SIG-M5 (cell line): ENCODE data around the gene CEP131.

ENCODE experiments used
- DNase-seq: peaks from one replicate; lab custom pipeline; 2025; lab: John Stamatoyannopoulos, UW

CEP131 gene

GRCh38 chr17:81199482-81199830 lies 23.3 kb downstream of the CEP131 start:
- no peak for DNase-seq

GRCh38 chr17:81198826-81199481 lies 23.8 kb downstream of the CEP131 start:
- DNase-seq: no peak

- no peak for DNase-seq
Observed at GRCh38 chr17:81197831-81198490, 24.8 kb downstream of the CEP131 start.

- DNase-seq: no peak
Observed at GRCh38 chr17:81197409-81197795, 25.4 kb downstream of the CEP131 start.

- no peak for DNase-seq
Observed at GRCh38 chr17:81196505-81197408, 26.0 kb downstream of the CEP131 start.

GRCh38 chr17:81195941-81196495 lies 26.7 kb downstream of the CEP131 start:
- no peak for DNase-seq

GRCh38 chr17:81194941-81195901 lies 27.5 kb downstream of the CEP131 start:
- no peak for DNase-seq

- DNase-seq: no peak
Observed at GRCh38 chr17:81194225-81194760, 28.5 kb downstream of the CEP131 start.

- no peak for DNase-seq
Observed at GRCh38 chr17:81193470-81194224, 29.1 kb downstream of the CEP131 start.

- no peak for DNase-seq
Observed at GRCh38 chr17:81193051-81193410, 29.7 kb downstream of the CEP131 start.

- DNase-seq: no peak
Observed at GRCh38 chr17:81192386-81193050, 30.2 kb downstream of the CEP131 start.

GRCh38 chr17:81191646-81192045 lies 31.1 kb downstream of the CEP131 start:
- DNase-seq: no peak

GRCh38 chr17:81191116-81191515 lies 31.6 kb downstream of the CEP131 start:
- DNase-seq: no peak

GRCh38 chr17:81190591-81190990 lies 32.2 kb downstream of the CEP131 start:
- no peak for DNase-seq

- no peak for DNase-seq
Observed at GRCh38 chr17:81189670-81190530, 32.9 kb downstream of the CEP131 start.

GRCh38 chr17:81189016-81189415 lies 33.7 kb downstream of the CEP131 start:
- no peak for DNase-seq

GRCh38 chr17:81188491-81188840 lies 34.3 kb downstream of the CEP131 start:
- DNase-seq: no peak

- no peak for DNase-seq
Observed at GRCh38 chr17:81187586-81188490, 34.9 kb downstream of the CEP131 start.
